GM18526 (cell line): ENCODE measurements around the gene ADAM10.

Source experiments
- POLR2A ChIP-seq: IDR thresholded peaks from 3 replicates; pipeline ENCODE4 v1.6.1; 2011; ENCODE audit not compliant: insufficient read length; ENCODE audit errors: extremely low read depth

ADAM10 gene

DNA sequence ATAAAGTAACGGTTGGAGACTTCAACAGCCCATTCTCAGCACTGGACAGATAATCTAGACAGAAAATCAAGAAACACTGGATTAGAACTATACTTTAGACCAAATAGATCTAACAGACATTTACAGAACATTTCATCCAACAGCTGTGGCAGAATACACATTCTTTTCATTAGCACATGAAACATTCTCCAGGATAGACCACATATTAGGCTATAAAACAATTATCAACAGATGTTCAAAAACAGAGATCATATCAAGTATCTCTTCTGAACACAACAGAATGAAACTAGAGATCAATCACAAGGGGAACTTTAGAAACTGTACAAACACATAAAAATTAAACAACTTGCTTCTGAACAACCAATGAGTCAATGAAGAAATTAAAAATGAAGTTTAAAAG lies 133.3 kb downstream of the ADAM10 start:
- no peak for TF ChIP-seq POLR2A

DNA sequence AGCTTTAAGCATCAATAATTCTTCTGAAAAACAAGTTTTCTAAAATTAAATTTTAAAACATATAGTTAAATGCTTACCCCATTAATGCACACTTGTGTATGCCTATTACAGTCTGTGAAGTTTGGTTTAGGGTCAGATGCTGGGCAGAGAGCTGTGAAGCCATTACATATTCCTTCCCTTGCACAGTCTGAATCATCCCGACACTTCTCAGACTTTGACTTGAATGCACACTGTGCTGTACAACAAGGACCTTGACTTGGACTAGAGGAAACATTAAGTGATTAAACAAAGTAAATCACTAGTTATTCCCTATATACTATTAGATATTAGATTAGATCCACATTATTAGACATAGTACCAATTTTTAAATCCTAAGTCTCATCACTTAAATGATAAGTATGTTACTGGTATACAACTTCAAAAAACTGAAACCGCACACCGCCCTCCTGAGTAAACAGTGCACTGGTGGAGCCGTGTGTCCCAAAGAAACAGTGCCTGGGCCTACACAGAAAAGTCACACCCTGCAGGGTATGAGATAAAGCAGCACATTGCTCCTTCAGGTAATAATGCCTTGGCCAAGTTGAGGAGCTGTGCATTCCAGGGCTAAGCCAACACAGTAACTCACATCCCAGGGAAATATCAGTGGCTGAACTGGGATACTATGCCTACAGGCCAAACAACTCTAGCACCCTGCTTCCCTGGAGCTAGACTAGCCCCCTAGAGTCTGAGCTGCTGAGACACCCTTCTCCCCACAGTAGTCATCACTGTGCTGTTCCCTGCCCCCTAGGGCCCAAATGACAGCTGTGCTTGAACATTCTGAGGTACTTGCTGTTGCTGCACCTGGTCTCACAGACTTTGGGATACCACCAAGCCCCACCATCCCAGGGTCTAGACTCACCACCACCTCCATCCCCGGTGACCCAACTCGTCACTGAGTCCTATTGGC lies 137.5 kb downstream of the ADAM10 start:
- TF ChIP-seq POLR2A: no peak

DNA sequence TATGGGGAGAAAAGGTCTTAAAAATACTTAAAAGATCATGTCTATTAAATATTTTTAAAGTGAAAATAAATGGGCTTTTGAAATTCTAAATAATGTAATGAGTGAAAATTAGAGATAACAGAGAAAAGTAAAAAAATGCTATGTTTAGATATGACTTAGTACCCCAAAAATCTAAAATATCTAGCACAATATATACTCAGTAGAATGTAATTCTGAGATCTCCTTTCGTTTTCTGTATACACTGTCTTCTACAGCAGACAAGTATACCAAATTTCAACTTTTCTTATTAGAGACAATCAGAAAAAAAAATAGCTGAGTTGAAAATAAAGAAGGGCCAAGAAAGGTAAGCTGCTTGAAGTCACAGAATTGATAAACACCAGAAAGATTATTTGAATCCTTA lies 140.8 kb downstream of the ADAM10 start:
- TF ChIP-seq POLR2A: no peak

DNA sequence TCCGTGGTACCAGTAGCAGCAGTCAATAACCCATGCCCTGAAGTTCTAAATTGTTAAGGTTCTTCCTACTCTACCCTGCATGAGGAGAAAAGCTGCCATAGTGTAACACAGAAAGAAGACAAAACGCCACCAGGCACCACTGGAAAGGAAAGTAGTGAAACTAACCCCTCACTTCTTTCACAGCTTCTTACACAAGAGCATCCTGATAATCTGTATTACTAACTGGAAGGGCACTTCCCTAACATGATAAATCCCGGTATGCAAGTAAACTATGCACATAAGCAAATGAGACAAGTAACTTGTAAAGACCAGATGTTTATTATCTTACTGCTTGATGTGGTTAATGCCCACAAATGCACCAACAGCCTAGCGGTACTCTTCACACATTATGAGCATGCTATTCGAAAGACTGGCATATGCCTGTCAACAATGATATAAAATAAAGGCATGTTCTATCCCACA lies 141.3 kb downstream of the ADAM10 start:
- TF ChIP-seq POLR2A: no peak

- no peak for TF ChIP-seq POLR2A
These were observed 142.9 kb downstream of the ADAM10 start for GRCh38 chr15:58606577-58607080.

DNA sequence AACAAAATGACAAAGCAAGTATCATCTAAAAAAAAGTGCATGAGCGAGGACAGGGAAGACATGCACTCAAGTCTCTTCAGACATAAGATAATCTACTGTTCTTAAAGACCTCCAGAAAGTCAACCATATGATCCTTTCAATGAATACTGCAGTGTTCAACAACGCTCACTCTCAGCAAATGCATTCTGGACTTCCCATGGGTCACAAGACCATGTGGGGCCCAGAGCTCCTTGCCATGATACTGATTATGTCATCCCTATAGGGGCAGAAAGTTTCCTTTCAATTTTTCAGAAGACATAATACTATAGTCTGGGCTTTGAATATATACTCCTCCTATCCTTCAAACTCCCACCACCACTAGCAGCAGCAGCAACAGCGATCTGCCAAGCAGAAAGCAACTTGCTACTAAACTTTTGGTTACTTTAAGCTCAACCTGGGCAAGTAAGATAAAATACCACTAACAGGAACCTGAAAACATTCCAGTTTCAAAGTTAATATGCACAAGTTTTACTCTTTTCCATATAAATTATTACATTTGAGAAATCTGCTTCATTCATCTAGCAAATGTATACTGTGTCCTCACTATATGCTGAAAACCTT lies 143.5 kb downstream of the ADAM10 start:
- no peak for TF ChIP-seq POLR2A

DNA sequence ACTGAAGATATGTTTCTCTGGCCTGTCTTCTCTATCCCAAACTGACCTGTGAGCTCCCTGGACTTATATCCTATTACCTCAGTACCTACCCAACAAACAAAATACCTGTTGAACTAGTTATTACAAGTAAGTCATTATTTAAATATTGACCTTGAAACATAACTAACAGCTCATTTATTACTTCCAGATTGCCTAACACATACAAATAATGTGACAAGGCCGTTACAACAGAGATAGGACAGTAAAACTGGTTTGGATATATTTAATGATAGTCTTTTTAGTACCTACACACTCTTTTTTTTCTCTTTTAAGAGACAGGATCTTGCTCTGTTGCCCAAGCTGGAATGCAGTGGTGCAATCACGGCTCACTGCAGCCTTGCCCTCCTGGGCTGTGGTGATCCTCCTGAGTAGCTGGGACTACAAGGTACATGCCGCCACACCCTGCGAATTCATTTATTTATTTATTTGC lies 145.0 kb downstream of the ADAM10 start:
- TF ChIP-seq POLR2A: no peak

DNA sequence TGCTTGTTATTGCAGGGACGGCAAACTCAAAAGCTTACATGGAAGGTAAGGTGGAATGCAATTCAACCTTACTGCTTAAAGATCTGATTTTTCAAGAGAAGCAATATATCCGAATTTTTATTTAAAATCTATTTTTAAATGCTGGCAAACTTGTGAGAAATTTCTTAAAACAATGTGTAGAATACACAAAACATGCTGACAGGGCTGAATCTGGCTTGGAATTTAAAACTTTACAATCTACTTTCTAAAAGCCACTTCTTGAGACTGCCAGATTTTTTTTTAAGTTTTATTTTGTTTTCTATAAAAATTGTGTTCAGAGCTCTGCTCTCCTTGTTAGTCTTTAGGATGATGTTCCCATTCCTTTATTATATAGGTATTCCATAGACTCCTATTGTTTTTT lies 146.7 kb downstream of the ADAM10 start:
- no peak for TF ChIP-seq POLR2A

GRCh38 chr15:58598829-58599210 lies 150.7 kb downstream of the ADAM10 start:
- TF ChIP-seq POLR2A: no peak

GRCh38 chr15:58597943-58598828 lies 151.3 kb downstream of the ADAM10 start:
- no peak for TF ChIP-seq POLR2A

DNA sequence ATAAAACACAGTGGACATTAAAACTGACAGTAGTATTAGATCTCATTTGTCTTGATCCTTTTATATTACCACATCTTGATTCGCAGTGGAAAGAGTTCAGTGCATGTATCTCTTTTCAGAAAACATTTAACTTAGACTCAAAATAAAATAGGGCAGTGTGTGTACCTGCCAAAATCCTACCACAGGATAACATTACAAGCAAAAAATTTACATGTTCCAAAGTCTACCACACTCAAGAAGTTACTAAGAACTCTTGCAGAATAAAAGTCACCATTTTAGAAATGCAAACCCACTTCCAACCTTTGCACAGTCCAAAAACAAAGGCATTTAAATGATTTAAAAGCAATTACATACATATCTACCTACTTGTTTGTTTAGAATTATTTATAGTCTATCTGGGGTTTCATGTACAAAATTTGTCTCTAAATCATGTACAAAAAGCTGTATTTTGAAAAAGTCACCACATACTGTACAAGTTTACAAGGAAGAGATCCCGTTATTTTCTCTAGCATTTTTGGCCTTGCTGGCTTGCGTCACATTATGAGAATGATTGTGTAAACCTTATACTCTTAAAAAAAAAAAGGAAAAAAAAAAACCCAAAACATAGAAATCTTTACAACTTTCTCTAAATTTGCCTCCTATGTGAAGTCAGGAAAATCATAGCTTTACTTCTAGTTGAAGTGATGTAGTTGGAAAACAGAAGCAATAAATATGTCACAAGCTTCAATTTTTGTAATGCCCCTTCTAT lies 153.8 kb downstream of the ADAM10 start:
- TF ChIP-seq POLR2A: no peak

GRCh38 chr15:58594898-58595297 lies 154.6 kb downstream of the ADAM10 start:
- no peak for TF ChIP-seq POLR2A

- no peak for TF ChIP-seq POLR2A
These were observed 155.6 kb downstream of the ADAM10 start for GRCh38 chr15:58593870-58594269.

DNA sequence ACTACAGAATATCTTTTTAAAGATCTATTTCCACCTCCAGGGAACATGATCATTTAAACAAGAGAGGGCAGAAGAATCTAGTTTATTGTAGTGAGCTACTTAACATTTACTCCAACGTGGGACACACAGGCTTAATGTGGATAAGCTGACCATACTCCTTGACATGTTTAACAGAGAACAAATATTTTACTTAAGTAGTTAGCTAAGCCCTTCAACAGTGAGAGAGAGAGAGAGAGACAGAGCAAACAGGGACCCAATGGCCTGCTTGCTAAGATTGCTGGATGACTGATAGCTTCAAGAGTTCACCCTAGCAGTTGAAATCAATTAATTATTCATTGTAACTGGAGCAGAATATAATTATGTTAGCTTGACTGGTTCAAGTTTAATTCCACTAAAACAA lies 158.6 kb downstream of the ADAM10 start:
- no peak for TF ChIP-seq POLR2A
